Parathyroid adenoma (tissue), 2 donors: ENCODE results near the gene SOAT2.

Experiments
- H2AFZ ChIP-seq: fragments of 300-600 bp; sonication (generic); one replicate; pipeline ENCODE4 v1.7.0; 2017; ENCODE audit warnings: antibody characterized with exemption, mild to moderate bottlenecking
- H3K27ac ChIP-seq: fragments of 300-600 bp; sonication (generic); one replicate; pipeline ENCODE4 v1.7.0; 2017
- H3K27me3 ChIP-seq: fragments of 300-600 bp; sonication (generic); one replicate; pipeline ENCODE4 v1.7.0; 2017; ENCODE audit warnings: low read length; ENCODE audit not compliant: control insufficient read depth, insufficient read depth
- H3K36me3 ChIP-seq: fragments of 300-600 bp; sonication (generic); one replicate; pipeline ENCODE4 v1.7.0; 2017; ENCODE audit warnings: low read length; ENCODE audit not compliant: control insufficient read depth, insufficient read depth
- H3K4me1 ChIP-seq: fragments of 300-600 bp; sonication (generic); one replicate; pipeline ENCODE4 v1.7.0; 2017; ENCODE audit warnings: control low read depth
- H3K4me2 ChIP-seq: fragments of 300-600 bp; sonication (generic); one replicate; pipeline ENCODE4 v1.7.0; 2017; ENCODE audit warnings: low read length
- H3K4me3 ChIP-seq: fragments of 300-600 bp; sonication (generic); one replicate; pipeline ENCODE4 v1.7.0; 2017; ENCODE audit warnings: low read depth, low read length
- H3K79me2 ChIP-seq: fragments of 300-600 bp; sonication (generic); one replicate; pipeline ENCODE4 v1.7.0; 2017; ENCODE audit warnings: control low read depth
- H3K9ac ChIP-seq: fragments of 300-600 bp; sonication (generic); one replicate; pipeline ENCODE4 v1.7.0; 2017; ENCODE audit warnings: mild to moderate bottlenecking
- H3K9me3 ChIP-seq: fragments of 300-600 bp; sonication (generic); one replicate; pipeline ENCODE4 v1.7.0; 2017; ENCODE audit warnings: low read length; ENCODE audit not compliant: control insufficient read depth
- TF ChIP-seq, protein P1 (sequence below): fragments of 300-600 bp; sonication (generic); IDR thresholded peaks from one replicate; pipeline ENCODE4 v1.7.0; 2017; ENCODE audit warnings: antibody characterized with exemption, mild to moderate bottlenecking
- donor health status: primary hyperparathyroidism.

SOAT2 gene

DNA sequence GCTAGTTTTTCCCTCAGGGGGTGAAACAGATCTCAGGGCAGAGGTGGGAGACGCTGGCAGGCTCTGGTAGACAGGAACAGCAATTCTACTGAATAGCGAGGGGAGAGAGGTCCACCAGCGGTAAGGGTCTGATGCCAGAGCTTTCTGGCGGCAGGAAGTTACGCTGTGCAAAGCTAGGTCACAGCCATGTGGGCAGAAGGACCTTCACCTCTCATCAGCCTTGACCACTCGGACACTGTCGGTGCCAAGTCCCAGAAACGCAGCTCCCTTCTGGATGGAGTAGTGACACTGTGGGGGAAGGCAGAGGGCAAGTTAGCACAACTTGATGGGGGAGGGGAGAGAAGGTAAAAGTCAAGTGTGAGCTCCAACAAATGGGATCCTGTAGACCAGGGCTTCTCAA is 66.9 kb downstream of the SOAT2 start:
- H3K79me2 ChIP-seq = no peaks in the 10 kb centered on the region
- no peaks in the 10 kb centered on the region for H3K9me3 ChIP-seq
- no peak overlapping the region for H3K4me2 ChIP-seq
- no peaks in the 10 kb centered on the region for H3K36me3 ChIP-seq
- peak overlapping the region; percentile 79 for H2AFZ ChIP-seq
- TF ChIP-seq, protein P1, sequence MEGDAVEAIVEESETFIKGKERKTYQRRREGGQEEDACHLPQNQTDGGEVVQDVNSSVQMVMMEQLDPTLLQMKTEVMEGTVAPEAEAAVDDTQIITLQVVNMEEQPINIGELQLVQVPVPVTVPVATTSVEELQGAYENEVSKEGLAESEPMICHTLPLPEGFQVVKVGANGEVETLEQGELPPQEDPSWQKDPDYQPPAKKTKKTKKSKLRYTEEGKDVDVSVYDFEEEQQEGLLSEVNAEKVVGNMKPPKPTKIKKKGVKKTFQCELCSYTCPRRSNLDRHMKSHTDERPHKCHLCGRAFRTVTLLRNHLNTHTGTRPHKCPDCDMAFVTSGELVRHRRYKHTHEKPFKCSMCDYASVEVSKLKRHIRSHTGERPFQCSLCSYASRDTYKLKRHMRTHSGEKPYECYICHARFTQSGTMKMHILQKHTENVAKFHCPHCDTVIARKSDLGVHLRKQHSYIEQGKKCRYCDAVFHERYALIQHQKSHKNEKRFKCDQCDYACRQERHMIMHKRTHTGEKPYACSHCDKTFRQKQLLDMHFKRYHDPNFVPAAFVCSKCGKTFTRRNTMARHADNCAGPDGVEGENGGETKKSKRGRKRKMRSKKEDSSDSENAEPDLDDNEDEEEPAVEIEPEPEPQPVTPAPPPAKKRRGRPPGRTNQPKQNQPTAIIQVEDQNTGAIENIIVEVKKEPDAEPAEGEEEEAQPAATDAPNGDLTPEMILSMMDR = no peak
- peaks cover 29% of the 10 kb centered on the region for H3K4me1 ChIP-seq
- H3K4me3 ChIP-seq = no peak overlapping the region
- peak overlapping the region; percentile 53 for H3K27ac ChIP-seq
- H3K9ac ChIP-seq = no peak overlapping the region
- no peaks in the 10 kb centered on the region for H3K27me3 ChIP-seq

DNA sequence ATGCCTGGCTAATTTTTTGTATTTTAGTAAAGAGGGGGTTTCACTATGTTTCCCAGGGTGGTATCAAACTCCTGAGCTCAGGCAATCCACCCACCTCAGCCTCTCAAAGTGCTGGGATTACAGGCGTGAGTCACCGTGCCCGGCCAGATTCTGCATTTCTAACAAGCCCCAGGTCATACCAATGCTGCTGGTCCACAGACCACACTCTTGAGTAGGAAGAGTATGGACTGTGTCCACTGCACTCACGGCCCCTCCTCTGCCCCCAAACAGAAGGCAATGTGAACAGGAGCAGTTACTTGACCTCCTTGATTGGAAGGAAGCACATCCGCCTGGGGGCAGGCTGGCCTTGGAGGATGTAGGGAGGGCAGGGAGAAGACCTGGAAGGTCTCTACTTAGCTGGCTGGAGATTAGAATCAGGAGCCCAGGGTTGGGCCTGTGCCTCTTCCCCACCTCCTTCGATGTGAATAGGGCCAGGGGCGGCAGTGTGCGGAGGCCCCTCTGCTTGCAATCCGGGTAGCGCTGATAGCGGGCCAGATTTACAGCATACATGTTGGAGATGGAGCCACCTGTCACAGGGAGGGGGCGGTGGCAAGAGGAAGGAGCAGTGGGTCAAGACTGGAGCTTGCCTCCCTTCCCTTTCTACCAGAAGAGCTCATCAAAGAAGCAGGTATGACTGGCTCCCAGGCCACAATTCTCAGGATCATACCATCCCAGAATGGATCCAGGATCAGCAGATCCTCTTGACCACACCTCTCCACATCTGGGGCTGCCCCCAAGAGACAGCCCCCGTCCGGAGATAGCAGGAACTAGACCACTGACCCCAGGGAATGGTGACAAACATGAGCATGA is 67.8 kb downstream of the SOAT2 start:
- no peaks in the 10 kb centered on the region for H3K27me3 ChIP-seq
- peaks cover 34% of the 10 kb centered on the region for H3K4me1 ChIP-seq
- H2AFZ ChIP-seq = peak overlapping the region; percentile 82
- H3K9ac ChIP-seq = no peak overlapping the region
- no peaks in the 10 kb centered on the region for H3K79me2 ChIP-seq
- peak overlapping the region; percentile 54 for H3K27ac ChIP-seq
- TF ChIP-seq, protein P1 = no peak
- H3K9me3 ChIP-seq = no peaks in the 10 kb centered on the region
- no peaks in the 10 kb centered on the region for H3K36me3 ChIP-seq
- H3K4me2 ChIP-seq = no peak overlapping the region
- H3K4me3 ChIP-seq = no peak overlapping the region

DNA sequence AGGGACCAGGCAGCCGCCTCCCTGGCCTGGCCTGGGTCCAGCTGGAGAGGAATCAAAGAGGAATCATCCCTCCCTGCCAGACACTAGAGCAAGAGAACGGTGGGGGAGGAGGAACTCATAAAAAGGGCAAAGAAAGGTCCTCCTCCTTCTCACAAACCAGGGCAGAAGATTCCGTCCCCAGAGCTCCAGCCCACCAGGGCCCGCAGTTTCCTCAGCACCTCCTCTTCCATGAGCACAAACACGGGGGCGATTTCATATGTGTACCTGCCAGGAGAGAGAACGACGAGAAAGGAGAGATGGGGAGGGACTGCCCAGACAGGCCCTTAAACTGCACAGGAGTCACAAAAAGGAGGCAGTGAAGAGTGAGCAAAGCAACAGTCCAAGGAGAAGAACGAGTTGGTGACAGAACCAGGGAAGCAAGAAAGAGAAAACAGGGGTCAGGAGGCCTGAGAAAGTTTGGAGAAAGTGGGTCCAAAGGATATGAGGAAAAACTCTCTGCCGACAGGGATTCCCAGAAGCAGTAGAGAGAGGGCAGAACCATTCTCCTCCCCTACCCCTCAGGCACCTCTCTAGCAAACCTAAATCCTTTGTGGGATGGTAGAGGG is 68.5 kb downstream of the SOAT2 start:
- Histone ChIP-seq H3K4me2 (no peak overlapping the region), H3K9ac (no peak overlapping the region), H3K4me3 (no peak overlapping the region), H3K79me2 (no peaks in the 10 kb centered on the region), H3K9me3 (no peaks in the 10 kb centered on the region), H3K27ac (peak overlapping the region; percentile 54), H2AFZ (peak overlapping the region; percentile 82), H3K27me3 (no peaks in the 10 kb centered on the region), H3K4me1 (peaks cover 34% of the 10 kb centered on the region), H3K36me3 (no peaks in the 10 kb centered on the region)
- TF ChIP-seq, protein P1 = no peak

DNA sequence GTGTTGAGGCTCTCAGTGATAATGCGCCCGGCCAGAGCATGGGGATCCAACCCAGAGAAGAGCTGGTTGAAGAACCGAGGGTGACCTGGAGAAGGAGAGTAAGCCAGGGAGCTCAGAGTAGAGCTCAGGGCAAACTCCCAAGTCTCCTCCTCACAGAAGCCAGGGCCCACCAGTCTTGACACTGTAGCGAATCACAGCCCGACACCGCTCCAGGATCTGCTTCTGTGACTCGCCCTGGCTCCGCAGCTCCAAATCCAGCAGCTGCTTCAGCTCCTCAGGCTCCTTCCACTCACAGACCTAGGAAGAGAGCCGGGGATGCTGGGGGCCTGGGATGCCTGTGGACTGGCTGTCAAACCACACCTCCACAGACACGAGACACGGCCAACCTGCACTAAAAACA is 69.1 kb downstream of the SOAT2 start:
- Histone ChIP-seq H3K79me2 (no peaks in the 10 kb centered on the region), H3K27me3 (no peaks in the 10 kb centered on the region), H3K9ac (no peak overlapping the region), H2AFZ (no peak overlapping the region), H3K27ac (no peak overlapping the region), H3K4me3 (no peak overlapping the region), H3K4me2 (no peak overlapping the region), H3K36me3 (no peaks in the 10 kb centered on the region), H3K4me1 (peaks cover 34% of the 10 kb centered on the region), H3K9me3 (no peaks in the 10 kb centered on the region)
- TF ChIP-seq, protein P1 = no peak
